Stimulated activated CD4-positive, alpha-beta T cell treated with anti-CD3 and anti-CD28 coated beads, Interleukin-4, amount 100 ng/mL, for 48 hours (primary cell): ENCODE results near the gene SNAPC1.

Experiments used
- DNase-seq, 2 donors: peaks; one replicate each; pipeline ENCODE4 v3.0.0-alpha.2; 2020; ENCODE audit warnings: low read depth in 2 of 2

Gene SNAPC1

DNA sequence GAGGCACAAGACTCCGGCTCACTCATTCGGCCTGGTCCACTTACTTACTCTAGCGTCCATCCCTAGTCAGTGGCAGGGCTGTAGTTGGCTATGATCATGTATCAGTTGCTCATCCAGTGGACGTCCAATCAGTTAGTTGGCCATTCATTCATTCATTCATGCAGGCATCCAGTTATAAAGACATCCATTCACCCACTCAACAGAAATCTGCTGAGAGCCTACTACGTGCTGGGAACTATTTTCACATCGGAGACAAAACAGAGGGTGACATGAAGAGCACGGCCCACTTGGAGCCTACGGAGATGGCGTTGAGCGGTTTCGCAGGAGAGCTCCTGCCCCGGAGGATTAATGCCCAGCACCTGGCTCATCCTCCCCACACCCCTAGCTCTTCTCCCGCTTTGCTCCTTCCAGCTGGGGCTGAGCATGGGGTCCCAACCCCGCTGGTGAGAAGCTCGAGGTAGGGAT lies 49.7 kb downstream of the SNAPC1 start:
- no peak for DNase-seq

DNA sequence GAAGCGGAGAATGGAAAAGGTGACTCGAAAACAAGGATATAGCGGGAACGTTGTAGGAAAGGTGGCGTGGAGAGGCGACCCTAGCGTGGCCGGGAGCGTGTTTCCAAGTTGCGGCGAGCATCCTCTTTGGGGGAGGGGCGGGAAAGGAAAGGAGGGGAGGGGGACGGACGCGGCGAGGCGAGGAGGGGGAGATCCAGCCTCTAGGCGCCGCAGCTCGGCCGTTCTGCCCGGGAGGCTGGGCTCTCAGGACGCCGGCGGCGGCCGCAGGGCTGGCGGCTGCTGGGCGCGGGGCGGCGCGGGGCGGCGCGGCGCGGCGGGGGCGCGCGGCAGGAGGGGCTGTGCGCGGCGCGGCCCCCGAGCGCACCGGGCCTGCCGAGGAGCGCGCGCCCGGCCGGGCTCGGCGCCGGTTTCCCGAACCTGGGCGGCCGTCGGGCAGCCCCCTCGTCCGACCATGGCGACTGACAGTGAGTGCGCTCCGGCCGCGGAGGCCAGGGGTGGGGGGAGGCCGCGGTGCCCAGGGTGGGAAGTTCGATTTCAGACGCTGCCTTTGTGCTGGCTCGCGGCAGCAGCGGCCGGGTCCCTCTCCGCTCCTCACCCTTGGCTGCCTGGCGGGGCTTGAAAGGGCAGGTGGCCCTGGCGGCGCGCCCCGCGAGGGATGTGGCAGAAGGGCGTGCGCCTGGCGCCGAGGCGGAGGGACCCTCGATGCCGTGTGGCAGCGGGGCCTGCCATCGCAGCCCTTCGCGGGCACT lies 50.3 kb downstream of the SNAPC1 start, which contains the start of gene SYT16:
TSS of gene SYT16 (plus strand) at position 357 of the 749 bp plus-strand sequence.
- no peak for DNase-seq

DNA sequence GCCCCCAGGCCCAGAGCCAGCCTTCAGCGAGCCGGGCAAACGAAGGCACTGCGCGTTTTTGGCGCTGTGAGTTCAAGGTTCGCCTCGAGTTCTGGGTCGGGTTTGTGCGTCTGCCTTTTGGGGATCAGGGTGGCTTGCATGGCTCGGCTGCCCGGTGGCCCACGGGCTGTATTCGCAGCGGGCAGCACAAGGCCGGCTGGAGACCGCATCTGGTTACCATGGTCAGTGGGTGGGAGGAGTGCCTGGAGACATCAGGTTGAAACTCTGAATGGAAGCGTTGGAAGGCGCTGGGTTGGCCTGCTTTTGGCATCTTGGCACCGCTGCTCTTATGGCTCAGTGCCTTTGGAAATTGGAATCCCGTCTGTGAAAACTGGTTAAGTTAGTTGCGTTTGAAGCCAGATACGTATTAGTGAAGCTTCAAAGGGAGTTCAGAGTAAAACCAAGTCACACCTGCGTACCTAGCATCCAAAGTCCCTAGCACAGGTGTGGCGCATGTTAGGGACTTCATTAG lies 50.9 kb downstream of the SNAPC1 start:
- DNase-seq, result no peak

DNA sequence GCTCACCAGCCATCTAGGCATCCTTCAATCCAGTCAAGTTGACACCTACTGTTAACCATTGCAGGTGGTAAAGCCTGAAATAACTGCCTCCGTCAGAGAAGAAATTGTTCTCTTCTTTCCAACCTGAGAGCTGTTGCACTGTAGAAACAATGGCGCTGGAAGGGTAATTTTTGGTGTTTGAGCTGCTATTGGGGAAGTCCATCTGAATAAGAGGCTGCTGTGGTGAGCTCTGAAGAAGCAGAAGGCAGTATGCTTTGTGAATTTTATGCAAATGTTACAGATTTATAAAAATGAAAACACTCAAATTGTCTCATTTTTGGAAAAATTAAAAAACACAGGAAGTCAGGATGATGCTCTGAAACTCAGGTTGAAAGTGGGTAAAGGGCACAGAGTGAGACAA lies 60.2 kb downstream of the SNAPC1 start:
- DNase-seq, result no peak

DNA sequence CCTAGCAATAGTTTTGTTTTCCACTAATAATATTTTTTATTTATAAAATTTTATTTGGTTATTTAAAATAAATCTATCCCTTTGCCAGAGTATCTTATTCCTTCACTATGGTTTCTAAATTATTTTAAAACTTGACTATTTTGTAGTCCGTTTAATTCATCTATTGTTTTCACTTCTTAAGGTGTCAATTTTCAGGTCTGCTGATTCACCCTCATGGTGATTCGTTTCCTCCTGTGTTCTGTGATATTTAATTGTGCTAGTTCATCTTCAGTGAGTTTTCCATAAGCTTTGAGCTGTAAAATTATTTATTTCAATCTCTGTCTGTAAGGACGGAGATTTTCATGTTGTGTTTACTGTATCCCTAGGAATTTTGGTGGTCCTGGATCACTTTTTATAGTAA lies 70.6 kb downstream of the SNAPC1 start:
- no peak for DNase-seq

DNA sequence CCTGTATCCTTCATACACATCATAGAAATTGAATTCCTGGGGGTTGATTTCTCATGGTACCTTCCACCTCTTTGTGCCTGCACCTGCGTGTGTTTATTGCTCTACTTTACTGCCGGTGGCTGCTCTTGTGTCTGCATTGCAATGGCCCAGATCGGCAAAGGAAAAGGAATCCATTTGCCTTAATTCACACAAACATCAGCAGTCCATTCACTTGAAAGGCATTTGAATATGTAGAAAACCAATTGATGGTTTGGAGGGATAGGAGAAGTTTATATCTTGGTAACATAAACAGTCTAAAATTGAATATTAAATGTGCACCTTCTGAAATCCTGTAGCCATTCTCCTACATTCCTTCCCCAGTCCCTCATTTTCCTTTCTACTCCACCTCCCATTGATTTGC lies 74.0 kb downstream of the SNAPC1 start:
- no peak for DNase-seq

DNA sequence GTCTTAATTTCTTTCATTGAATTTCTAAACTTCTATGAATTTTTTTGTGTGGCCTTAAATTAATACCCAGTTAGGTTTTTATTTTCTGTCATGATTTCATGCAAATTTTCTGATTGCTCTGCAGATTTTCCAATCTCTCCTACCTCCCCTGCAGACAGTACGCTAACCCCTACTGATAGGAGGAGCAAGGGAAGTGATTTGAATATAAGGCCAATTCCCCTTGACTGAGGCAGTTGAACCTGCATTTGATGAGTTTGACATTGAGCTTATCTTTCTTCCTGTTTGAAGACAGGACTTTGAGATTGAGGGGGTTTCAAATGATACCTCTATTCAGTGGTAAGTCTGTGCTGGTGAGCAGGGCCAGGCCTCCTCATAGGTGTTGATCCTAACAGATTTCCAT lies 74.6 kb downstream of the SNAPC1 start:
- DNase-seq, result no peak

DNA sequence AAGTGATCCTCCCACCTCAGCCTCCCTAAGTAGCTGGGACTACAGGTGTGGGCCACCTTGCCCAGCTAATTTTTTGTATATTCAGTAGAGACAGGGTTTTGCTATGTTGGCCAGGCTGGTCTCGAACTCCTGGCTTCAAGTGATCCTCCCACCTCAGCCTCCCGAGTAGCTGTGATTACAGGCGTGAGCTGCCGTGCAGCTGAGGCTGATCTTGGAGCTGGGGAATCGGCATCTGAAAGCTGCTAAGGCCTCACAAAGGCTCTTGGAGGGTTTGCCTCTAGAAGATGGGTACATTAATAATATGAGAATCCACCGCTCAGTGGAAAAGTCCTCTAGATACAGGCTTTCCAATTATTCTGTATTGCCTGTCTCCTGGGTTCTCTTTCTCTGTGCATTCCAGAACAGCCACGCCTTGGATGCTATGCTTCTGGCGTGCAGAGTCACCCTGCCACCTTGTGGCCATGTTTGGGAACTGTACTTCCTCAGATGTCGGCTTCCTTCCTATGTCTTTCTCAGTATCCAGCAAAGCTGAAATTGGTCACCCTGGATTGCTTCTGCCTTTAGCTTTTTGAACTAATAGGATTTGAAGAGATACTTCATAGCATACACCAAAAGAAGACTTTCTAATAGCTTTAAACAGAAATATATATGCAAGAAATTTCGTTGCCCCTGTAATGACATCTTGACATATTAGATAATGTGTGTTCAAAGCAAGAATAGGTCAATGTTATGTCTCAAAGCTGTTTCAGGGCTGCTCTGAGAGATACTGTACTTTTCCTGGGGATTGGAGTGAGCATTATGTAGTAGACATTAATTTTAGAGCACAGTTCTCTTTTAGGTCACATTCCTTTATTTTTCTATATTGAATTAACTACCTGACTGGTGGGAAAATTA lies 75.4 kb downstream of the SNAPC1 start:
- DNase-seq, result peak; percentile 65 to 69

DNA sequence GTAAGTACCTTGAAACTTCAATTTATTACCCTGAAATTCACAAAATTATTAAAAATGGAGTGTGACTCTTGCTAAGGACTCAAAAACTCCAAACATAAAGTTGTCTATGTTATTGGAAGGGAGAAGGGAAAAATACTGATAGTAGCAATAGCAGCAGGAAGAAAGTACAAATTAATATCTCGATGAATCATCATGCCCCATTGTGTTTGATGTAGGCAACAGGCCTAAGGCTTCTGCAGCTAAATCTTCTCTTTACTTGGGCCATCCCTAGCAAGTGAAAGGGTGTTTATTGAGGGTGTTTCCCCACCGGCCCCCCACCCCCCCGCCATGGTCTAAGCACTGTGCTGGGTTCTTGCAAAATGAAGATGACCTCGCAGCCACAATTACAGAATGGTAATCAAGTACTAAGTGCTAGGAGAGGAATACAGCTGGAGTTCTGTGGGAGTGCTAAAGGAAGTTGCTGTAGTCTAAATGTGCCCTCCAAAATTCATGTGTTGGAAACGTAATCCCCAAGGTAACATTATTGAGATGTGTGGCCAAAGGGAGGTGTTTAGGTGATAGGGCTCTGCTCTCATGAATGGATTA lies 76.5 kb downstream of the SNAPC1 start:
- no peak for DNase-seq

DNA sequence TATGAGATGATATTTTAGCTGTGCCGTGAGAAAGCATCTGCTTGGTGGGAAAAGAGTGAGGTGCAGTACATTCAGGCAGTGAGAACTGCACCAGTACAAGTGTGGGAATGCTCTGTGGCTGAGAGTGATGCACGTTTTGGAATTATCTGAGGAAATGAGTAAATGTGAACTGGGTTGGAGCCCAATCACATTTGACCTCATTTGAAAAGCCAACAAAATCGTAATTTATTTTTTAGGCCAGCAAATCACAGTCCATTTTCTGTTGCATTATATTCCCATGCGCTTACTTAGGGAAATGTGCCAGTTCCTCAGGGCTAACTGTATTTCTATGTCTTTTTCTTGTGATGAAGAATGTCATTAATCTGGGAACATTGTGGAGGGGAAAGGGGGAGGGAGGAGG lies 77.3 kb downstream of the SNAPC1 start:
- DNase-seq, result no peak

DNA sequence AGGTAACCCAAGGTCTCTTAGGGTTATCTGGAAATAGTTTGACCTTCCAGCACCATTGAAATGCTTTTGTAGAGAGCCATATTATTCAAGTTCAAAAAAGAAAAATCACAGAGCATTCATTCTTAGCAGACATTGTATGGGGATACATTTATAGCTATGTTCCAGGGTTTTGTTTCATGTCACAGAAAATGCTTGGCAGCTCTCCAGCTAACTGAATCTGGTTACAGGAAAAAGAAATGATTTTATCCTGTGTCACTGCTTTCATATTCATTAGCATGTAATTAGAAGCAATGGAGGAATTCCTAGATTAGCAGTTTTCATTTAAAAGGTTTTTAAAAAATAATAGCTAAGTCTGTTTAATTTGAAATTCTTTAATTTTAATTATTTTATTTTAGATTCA lies 78.9 kb downstream of the SNAPC1 start:
- DNase-seq, result no peak
